PC-9 (cell line): Measurements from ENCODE around the gene CTNNA1.

ENCODE experiments used
- EZH2 ChIP-seq: fragments of 200-600 bp; sonication (generic); IDR thresholded peaks from 2 replicates; pipeline ENCODE4 v1.8.0; 2017; ENCODE audit warnings: antibody characterized with exemption, low read depth
- TF ChIP-seq, protein P1 (sequence below): fragments of 200-600 bp; sonication (generic); conservative IDR thresholded peaks from 2 replicates; pipeline ENCODE4 v1.6.1; 2017; ENCODE audit warnings: mixed run types, antibody characterized with exemption, mild to moderate bottlenecking, moderate library complexity

DNA sequence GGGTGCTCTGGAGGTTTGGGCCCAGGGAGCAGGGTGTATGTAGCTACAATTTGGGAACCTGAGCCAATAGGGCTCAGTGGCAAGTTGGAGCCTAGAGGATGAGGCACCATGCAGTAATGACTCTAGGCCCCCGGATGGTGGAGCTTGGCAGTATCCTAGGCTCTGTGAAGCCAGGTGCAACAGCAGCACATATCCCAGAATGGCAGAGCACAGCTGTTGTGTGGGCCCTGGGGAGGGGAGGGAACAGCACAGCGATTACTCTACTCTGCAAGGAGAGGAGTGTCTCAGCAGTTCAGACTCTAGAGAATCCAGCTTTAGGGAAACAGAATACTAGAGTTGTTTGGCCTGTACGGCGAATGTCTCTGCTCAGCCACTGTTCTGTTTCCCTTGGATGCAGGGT lies 65.9 kb downstream of the CTNNA1 start:
- TF ChIP-seq, protein P1, sequence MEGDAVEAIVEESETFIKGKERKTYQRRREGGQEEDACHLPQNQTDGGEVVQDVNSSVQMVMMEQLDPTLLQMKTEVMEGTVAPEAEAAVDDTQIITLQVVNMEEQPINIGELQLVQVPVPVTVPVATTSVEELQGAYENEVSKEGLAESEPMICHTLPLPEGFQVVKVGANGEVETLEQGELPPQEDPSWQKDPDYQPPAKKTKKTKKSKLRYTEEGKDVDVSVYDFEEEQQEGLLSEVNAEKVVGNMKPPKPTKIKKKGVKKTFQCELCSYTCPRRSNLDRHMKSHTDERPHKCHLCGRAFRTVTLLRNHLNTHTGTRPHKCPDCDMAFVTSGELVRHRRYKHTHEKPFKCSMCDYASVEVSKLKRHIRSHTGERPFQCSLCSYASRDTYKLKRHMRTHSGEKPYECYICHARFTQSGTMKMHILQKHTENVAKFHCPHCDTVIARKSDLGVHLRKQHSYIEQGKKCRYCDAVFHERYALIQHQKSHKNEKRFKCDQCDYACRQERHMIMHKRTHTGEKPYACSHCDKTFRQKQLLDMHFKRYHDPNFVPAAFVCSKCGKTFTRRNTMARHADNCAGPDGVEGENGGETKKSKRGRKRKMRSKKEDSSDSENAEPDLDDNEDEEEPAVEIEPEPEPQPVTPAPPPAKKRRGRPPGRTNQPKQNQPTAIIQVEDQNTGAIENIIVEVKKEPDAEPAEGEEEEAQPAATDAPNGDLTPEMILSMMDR, result no peak
- TF ChIP-seq EZH2, result no peak
